Measurements from ENCODE around the gene LRRC4B.

The LRRC4B gene

GRCh38 chr19:50506700-50507099, 61.5 kb downstream of the LRRC4B start:
- no peak for DNase-seq (ENCODE audit: low spot score)

GRCh38 chr19:50505856-50506611, 62.2 kb downstream of the LRRC4B start:
- DNase-seq (ENCODE audit: low spot score), result no peak

GRCh38 chr19:50501568-50502475, 66.4 kb downstream of the LRRC4B start:
- DNase-seq (ENCODE audit: low spot score), result no peak

- DNase-seq (ENCODE audit: low spot score), result no peak
These were observed 67.1 kb downstream of the LRRC4B start for GRCh38 chr19:50501186-50501567.

GRCh38 chr19:50500753-50501151, 67.5 kb downstream of the LRRC4B start:
- DNase-seq (ENCODE audit: low spot score), result no peak

- no peak for DNase-seq (ENCODE audit: low spot score)
These were observed 68.0 kb downstream of the LRRC4B start for GRCh38 chr19:50500060-50500752.

- no peak for DNase-seq (ENCODE audit: low spot score)
These were observed 69.8 kb downstream of the LRRC4B start for GRCh38 chr19:50498219-50499056.

GRCh38 chr19:50497022-50497405, 71.2 kb downstream of the LRRC4B start:
- no peak for DNase-seq (ENCODE audit: low spot score)

- DNase-seq (ENCODE audit: low spot score), result no peak
These were observed 71.8 kb downstream of the LRRC4B start for GRCh38 chr19:50496189-50497021.

- no peak for DNase-seq (ENCODE audit: low spot score)
These were observed 73.2 kb downstream of the LRRC4B start for GRCh38 chr19:50495020-50495531.

- DNase-seq (ENCODE audit: low spot score), result no peak
These were observed 73.8 kb downstream of the LRRC4B start for GRCh38 chr19:50494186-50495019.

- DNase-seq (ENCODE audit: low spot score), result no peak
These were observed 75.1 kb downstream of the LRRC4B start for GRCh38 chr19:50493171-50493570.

- DNase-seq (ENCODE audit: low spot score), result no peak
These were observed 75.8 kb downstream of the LRRC4B start for GRCh38 chr19:50492303-50493052.

- DNase-seq (ENCODE audit: low spot score), result no peak
These were observed 77.2 kb downstream of the LRRC4B start for GRCh38 chr19:50490991-50491472.

- no peak for DNase-seq (ENCODE audit: low spot score)
These were observed 77.8 kb downstream of the LRRC4B start for GRCh38 chr19:50490411-50490811.

- DNase-seq (ENCODE audit: low spot score), result no peak
These were observed 78.7 kb downstream of the LRRC4B start for GRCh38 chr19:50489461-50490011.

GRCh38 chr19:50488389-50489194, 79.6 kb downstream of the LRRC4B start:
- no peak for DNase-seq (ENCODE audit: low spot score)
